GM23248 (cell line): ENCODE measurements around the gene BMP8A.

ENCODE experiments used
- EZH2 ChIP-seq: fragments of 200-600 bp; sonication (generic); IDR thresholded peaks from 2 replicates; pipeline ENCODE4 v1.6.1; 2018; ENCODE audit warnings: antibody characterized with exemption, mild to moderate bottlenecking; ENCODE audit not compliant: insufficient read depth, poor library complexity, severe bottlenecking
- EZH2phosphoT487 ChIP-seq: fragments of 200-600 bp; sonication (generic); IDR thresholded peaks from 2 replicates; pipeline ENCODE4 v1.6.1; 2018; ENCODE audit warnings: antibody characterized with exemption, moderate library complexity, mild to moderate bottlenecking, low read depth; ENCODE audit not compliant: insufficient read depth

DNA sequence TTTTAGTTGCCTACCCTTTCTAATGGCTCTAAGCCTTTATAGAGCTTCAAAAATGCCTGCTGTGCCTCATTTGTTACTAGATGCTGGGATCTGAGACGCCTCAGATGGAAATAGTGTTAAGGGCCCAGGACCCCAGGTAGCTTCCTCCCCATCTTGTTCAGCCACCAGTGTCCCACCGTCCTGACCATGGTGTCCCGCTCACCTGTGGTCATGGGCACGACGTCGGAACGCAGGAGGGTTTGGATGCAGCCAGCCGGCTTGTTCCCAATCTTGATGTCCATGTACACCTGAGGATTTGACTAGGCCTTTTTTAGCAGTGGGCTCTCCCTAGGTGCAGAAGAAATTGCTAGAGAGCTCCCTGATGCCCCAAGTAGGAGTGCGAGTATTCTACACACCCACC, 54.1 kb downstream of the BMP8A start:
- TF ChIP-seq EZH2: no peak
- no peak for TF ChIP-seq EZH2phosphoT487
